IPS-20b (cell line): ENCODE results near the gene MYO1E.

Source experiments
- H3K27ac ChIP-seq: one replicate; pipeline ENCODE4 v1.5.1; 2013; ENCODE audit warnings: low read length
- H3K27me3 ChIP-seq: 2 replicates; pipeline ENCODE4 v1.6.1; 2013; ENCODE audit warnings: mild to moderate bottlenecking, low read length, inconsistent platforms; ENCODE audit not compliant: insufficient read depth
- H3K36me3 ChIP-seq: 2 replicates; pipeline ENCODE4 v1.6.1; 2013; ENCODE audit warnings: low read depth, mild to moderate bottlenecking, inconsistent platforms, low read length, moderate library complexity; ENCODE audit not compliant: insufficient read depth
- H3K4me1 ChIP-seq: 2 replicates; pipeline ENCODE4 v1.6.1; 2013; ENCODE audit warnings: mild to moderate bottlenecking, control low read depth, inconsistent platforms, low read length, moderate library complexity; ENCODE audit not compliant: insufficient read depth
- H3K4me3 ChIP-seq: 2 replicates; pipeline ENCODE4 v1.5.1; 2013; ENCODE audit warnings: mild to moderate bottlenecking, low read length, inconsistent platforms
- H3K9ac ChIP-seq: 2 replicates; pipeline ENCODE4 v1.6.1; 2013; ENCODE audit warnings: low read depth, mild to moderate bottlenecking, inconsistent platforms, low read length, moderate library complexity
- H3K9me3 ChIP-seq: 2 replicates; pipeline ENCODE4 v1.6.1; 2013; ENCODE audit warnings: mild to moderate bottlenecking, low read depth, low read length, inconsistent platforms; ENCODE audit not compliant: insufficient read depth

The MYO1E gene

DNA sequence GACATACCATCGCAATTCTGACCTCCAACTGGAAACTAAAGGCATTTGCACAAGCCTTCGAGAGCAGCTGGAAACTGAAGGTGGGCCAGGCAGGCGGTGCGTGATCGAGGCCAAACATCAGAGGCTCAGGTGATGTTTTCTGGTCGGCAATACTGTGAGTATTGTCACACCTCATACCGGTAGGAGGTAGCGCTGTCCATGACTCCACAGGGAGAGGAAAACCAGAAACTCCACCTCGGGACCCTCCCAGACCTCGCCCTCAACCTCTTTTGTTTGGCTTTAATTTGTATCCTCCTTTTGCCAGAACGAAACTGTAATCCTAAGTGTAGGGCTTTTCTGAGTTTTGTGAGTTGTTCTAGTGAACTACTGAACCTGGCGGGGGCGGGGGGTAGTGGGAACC lies 122.4 kb downstream of the MYO1E start:
- H3K4me3 ChIP-seq: no peak overlapping the region
- H3K4me1 ChIP-seq: no peaks in the 10 kb centered on the region
- no peaks in the 10 kb centered on the region for H3K27me3 ChIP-seq
- no peaks in the 10 kb centered on the region for H3K9me3 ChIP-seq
- H3K9ac ChIP-seq: no peak overlapping the region
- H3K36me3 ChIP-seq: no peaks in the 10 kb centered on the region
- no peak overlapping the region for H3K27ac ChIP-seq

DNA sequence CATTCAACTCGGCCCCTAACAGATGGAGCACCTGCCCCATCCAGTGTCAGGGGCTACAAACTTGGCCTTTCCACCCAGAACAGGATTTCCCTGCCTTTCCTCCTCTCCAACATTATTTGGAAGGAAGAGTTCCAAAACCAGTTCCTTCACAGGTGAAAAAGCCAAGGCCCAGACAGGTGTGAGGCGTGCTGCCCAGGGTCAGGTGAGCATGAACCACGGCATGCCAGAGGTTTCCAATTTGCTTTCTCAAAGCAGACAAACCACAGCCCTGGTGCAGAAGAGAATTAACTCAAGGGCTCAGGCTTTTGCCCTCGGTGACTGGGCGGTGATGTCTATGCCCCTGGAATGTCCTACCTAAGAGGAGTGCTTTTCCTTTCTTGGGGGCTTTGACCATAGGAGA lies 122.9 kb downstream of the MYO1E start:
- H3K9ac ChIP-seq: no peak overlapping the region
- H3K4me3 ChIP-seq: no peak overlapping the region
- no peaks in the 10 kb centered on the region for H3K27me3 ChIP-seq
- no peak overlapping the region for H3K27ac ChIP-seq
- H3K9me3 ChIP-seq: no peaks in the 10 kb centered on the region
- no peaks in the 10 kb centered on the region for H3K4me1 ChIP-seq
- no peaks in the 10 kb centered on the region for H3K36me3 ChIP-seq

DNA sequence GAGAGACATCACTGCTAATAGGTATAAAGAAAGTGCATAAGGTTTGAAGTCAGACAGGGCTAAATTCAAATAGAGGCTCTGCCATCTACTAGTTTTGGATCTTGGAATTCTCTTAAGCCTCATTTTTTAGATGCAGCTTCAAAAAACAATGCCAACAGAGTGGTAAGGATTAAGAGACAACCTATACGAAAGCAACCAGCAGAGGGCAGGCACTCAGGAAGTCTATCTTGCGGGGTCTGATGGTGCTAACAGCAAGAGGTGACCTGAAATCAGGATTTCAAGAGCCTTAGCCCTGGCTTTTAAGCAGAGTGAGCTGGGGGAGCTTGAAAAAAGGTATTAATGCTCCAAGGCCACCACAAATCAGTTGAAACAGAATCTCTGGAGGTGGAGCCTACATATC lies 125.3 kb downstream of the MYO1E start:
- no peaks in the 10 kb centered on the region for H3K27me3 ChIP-seq
- H3K4me3 ChIP-seq: no peak overlapping the region
- H3K9me3 ChIP-seq: no peaks in the 10 kb centered on the region
- no peak overlapping the region for H3K9ac ChIP-seq
- H3K4me1 ChIP-seq: no peaks in the 10 kb centered on the region
- H3K36me3 ChIP-seq: no peaks in the 10 kb centered on the region
- H3K27ac ChIP-seq: no peak overlapping the region

DNA sequence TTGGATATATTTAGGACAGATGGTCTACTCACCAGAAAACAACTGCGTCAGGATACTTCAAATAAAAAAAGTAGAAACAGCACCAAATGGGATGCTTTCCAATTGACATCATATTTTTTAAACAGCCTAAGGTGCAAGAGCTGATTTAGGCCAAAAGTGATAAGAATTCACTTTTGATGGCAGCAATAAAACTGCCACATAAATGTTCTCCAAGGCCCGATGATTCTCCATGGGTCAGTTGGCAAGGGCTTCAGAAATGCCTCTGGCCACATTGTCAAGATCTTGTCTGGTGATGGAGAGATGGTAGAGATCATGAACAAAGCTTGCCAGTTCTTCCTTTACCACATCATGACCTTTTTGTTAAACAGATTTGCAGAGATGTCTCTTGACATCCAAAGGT lies 127.1 kb downstream of the MYO1E start:
- Histone ChIP-seq H3K9ac (no peak overlapping the region), H3K4me3 (no peak overlapping the region), H3K4me1 (no peaks in the 10 kb centered on the region), H3K36me3 (no peaks in the 10 kb centered on the region), H3K9me3 (no peaks in the 10 kb centered on the region), H3K27me3 (no peaks in the 10 kb centered on the region), H3K27ac (no peak overlapping the region)

DNA sequence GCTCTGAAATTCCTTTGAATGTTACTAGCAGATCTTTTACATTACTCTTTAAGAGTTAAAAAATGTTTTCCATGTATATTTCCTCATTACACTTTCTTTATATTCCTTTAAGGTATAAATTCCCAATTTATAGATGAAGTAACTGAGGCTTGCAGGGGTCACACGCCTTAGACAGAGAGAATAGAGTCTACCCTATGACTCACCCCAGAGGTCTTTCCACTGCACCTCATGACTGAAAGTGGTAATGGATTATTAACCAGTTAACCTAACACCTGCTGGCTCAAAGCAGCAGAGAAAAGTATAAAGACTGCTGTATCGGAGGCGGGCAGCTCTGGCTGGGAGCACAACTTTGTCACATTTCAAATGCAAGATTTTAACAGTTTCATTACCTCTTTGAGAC lies 128.3 kb downstream of the MYO1E start:
- Histone ChIP-seq H3K36me3 (no peaks in the 10 kb centered on the region), H3K9me3 (no peaks in the 10 kb centered on the region), H3K9ac (no peak overlapping the region), H3K27me3 (no peaks in the 10 kb centered on the region), H3K27ac (no peak overlapping the region), H3K4me1 (no peaks in the 10 kb centered on the region), H3K4me3 (no peak overlapping the region)

DNA sequence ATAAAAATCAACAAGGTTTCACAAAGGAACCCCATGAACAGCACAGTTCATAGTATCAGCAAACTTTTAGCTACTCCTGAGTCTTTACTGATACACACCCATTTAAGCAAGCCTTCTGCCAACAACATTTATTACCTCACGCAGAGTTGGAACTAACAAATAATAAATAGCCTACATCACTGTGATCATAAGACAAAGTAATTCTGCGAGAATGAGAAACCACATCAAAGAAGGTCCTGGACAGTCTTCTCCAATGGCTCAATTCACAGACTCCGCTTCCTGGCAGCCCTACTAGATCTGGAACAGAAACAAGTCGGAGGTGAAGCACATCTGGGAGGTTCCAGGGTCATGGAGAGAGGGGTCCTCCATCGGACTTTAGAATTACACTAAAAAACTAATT lies 129.0 kb downstream of the MYO1E start:
- Histone ChIP-seq H3K4me1 (no peaks in the 10 kb centered on the region), H3K4me3 (no peak overlapping the region), H3K27ac (no peak overlapping the region), H3K9me3 (no peaks in the 10 kb centered on the region), H3K27me3 (no peaks in the 10 kb centered on the region), H3K36me3 (no peaks in the 10 kb centered on the region), H3K9ac (no peak overlapping the region)

DNA sequence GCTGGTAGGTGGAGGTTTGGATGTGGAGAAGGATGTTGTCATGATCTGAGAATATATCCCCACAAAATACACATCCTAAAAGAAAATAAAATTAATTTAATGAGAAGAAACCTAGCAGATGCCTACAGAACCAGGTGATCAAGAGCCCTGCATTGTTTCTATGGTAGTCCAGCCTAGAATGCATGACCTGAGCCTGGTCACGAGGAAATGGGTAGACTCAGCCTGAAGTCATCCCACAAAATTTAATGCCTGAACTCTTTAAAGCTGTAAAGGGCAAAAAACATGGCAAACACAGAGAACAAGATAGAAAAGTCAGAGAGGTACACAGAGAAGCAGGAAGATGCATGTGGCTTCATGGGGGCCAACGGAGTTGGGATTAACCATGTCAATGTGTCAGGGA lies 130.0 kb downstream of the MYO1E start:
- H3K36me3 ChIP-seq: no peaks in the 10 kb centered on the region
- no peak overlapping the region for H3K27ac ChIP-seq
- H3K4me1 ChIP-seq: peaks cover 4% of the 10 kb centered on the region; the same call in 1 of the 2 replicates
- H3K9ac ChIP-seq: no peak overlapping the region
- no peaks in the 10 kb centered on the region for H3K27me3 ChIP-seq
- H3K9me3 ChIP-seq: no peaks in the 10 kb centered on the region
- H3K4me3 ChIP-seq: no peak overlapping the region

DNA sequence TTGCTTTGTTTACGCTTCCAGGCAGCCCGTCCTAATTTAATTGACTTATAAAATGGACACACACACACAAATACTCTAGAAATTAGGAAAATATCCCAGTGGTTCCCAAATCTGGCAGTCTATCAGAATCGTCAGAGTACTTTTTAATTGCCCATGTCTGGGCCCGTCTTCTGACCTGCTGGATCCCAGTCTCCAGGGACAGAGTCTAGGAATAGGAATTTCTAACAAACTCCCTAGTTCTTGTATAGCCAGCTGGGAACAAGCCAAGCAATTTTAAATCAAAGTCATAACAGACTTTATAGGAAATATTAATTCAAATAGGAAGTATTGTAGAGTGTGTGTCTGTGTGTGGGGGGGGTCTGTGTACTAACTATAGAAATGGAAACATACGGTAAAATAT lies 132.6 kb downstream of the MYO1E start:
- Histone ChIP-seq H3K4me1 (peaks cover 14% of the 10 kb centered on the region; the same call in 1 of the 2 replicates), H3K9ac (no peak overlapping the region), H3K4me3 (no peak overlapping the region), H3K27ac (no peak overlapping the region), H3K9me3 (no peaks in the 10 kb centered on the region), H3K36me3 (no peaks in the 10 kb centered on the region), H3K27me3 (no peaks in the 10 kb centered on the region)

DNA sequence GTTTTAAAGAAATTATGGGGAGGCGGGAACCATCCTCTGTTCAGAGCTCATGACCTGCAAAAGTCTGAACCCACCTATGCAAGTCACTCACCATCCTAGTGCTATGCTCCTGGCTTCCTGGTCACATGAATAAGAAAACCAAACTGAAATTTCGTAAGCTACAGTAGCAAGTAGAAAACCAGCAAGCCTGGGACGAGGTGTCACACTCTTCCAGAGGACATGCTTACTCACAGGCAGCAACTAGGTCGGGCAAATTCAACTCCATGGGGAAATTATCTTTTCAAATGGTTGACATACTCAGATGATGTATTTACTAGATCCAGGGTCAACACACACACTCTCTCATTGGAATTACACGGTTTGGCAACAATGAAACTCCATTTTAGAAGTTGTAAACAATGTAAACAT lies 134.7 kb downstream of the MYO1E start:
- Histone ChIP-seq H3K9ac (no peak overlapping the region), H3K9me3 (no peaks in the 10 kb centered on the region), H3K4me1 (peaks cover 14% of the 10 kb centered on the region; the same call in 1 of the 2 replicates), H3K4me3 (no peak overlapping the region), H3K36me3 (no peaks in the 10 kb centered on the region), H3K27me3 (no peaks in the 10 kb centered on the region), H3K27ac (no peak overlapping the region)

DNA sequence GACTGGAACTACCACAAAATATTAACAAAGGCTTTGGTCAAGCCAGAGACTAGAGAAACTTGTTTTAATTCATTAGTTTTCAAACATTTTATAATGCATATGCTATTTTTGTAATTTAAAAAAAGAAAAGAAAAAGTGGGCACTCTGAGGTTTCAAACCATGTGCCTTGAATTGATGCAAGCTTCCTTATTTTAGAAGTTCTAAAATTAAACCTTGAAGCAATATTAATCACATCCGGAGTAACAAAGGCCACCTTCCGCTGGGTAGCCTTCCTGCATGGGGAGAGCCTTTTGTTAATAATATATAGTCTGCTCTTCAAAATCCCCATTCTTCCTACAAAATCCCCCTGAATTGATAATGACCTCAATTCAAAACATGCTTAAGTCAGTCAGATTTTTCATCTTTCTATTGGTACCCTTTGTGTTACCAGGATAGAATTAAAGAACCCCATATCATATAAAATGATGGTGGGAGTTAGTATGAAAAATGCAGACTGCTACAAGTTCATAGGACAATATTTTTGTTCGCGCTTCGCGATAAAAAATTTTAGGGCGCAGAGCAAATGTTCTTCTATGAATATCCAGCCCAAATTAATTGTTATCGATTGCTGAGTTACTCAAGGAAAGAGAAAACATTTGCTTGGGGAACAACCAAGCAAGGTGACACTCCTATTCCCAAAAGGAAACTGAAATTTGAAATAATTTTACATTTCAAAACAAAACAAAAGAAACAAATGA lies 135.4 kb downstream of the MYO1E start:
- H3K27me3 ChIP-seq: no peaks in the 10 kb centered on the region
- no peak overlapping the region for H3K4me3 ChIP-seq
- H3K4me1 ChIP-seq: peaks cover 14% of the 10 kb centered on the region; the same call in 1 of the 2 replicates
- no peaks in the 10 kb centered on the region for H3K9me3 ChIP-seq
- no peak overlapping the region for H3K9ac ChIP-seq
- H3K36me3 ChIP-seq: no peaks in the 10 kb centered on the region
- peak overlapping the region; percentile 32 for H3K27ac ChIP-seq

DNA sequence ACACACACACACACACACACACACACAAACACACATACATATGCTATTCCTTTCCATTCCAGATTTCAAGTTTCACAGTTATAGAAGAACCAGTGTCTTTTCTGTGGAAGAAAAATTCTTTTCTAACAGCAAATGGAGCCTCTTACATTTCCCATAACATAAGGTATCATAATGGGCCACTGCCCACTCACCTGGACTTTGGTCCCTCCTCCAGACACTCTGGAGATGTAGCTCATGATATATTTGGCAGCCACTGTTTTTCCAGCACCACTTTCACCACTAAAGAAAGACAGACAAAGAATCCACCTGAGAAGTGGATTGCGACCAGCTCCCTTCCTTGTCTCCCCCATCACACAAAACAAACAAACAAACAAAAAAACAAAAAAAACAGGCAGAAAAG lies 136.3 kb downstream of the MYO1E start:
- peaks cover 14% of the 10 kb centered on the region; the same call in 1 of the 2 replicates for H3K4me1 ChIP-seq
- no peaks in the 10 kb centered on the region for H3K36me3 ChIP-seq
- no peaks in the 10 kb centered on the region for H3K9me3 ChIP-seq
- no peak overlapping the region for H3K4me3 ChIP-seq
- no peak overlapping the region for H3K27ac ChIP-seq
- H3K9ac ChIP-seq: no peak overlapping the region
- no peaks in the 10 kb centered on the region for H3K27me3 ChIP-seq

DNA sequence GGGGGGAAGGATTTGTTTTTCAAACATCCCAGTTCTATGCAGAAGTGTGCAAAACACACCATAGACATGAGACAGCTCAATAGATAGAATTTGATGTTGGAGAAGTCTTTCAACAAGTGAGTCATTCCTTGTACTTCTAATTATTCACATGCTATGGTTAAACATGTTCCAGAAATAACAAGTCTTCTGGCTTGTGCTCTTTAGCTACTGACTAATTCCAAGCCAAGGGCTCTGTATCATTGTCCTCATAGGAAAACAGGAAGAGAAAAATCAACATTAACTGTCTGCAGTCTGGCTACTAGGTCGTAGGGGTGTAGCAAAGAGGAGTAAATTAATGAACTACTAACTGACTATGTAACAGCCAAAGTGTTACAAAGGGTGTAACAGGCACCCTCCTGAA lies 140.2 kb downstream of the MYO1E start:
- Histone ChIP-seq H3K9ac (no peak overlapping the region), H3K27ac (no peak overlapping the region)

More for the DNA sequence above, 140.2 kb downstream of the MYO1E start:
- no peaks in the 10 kb centered on the region for H3K36me3 ChIP-seq
- no peaks in the 10 kb centered on the region for H3K27me3 ChIP-seq
- no peaks in the 10 kb centered on the region for H3K9me3 ChIP-seq
- peaks cover 13% of the 10 kb centered on the region; the same call in 1 of the 2 replicates for H3K4me1 ChIP-seq
- no peak overlapping the region for H3K4me3 ChIP-seq
